HUES6 (cell line): Measurements from ENCODE around the gene DNMT3B.

ENCODE experiments used
- H3K27ac ChIP-seq: 2 replicates; pipeline ENCODE4 v1.7.0; 2013; ENCODE audit warnings: low read depth, mild to moderate bottlenecking, low read length, inconsistent platforms
- H3K27me3 ChIP-seq: 2 replicates; pipeline ENCODE4 v1.6.1; 2013; ENCODE audit warnings: low read length; ENCODE audit not compliant: control insufficient read depth, insufficient read depth
- H3K36me3 ChIP-seq: 2 replicates; pipeline ENCODE4 v1.6.1; 2013; ENCODE audit warnings: low read length; ENCODE audit not compliant: control insufficient read depth, insufficient read depth
- H3K4me1 ChIP-seq: 2 replicates; pipeline ENCODE4 v1.6.1; 2013; ENCODE audit warnings: low read length; ENCODE audit not compliant: control insufficient read depth, insufficient read depth
- H3K4me3 ChIP-seq: 2 replicates; pipeline ENCODE4 v1.5.1; 2013; ENCODE audit warnings: low read depth, low read length
- H3K9ac ChIP-seq: one replicate; pipeline ENCODE4 v1.6.1; 2013; ENCODE audit warnings: mild to moderate bottlenecking, low read length
- H3K9me3 ChIP-seq: 2 replicates; pipeline ENCODE4 v1.6.1; 2013; ENCODE audit warnings: low read depth, low read length; ENCODE audit not compliant: control insufficient read depth, insufficient read depth

The DNMT3B gene

DNA sequence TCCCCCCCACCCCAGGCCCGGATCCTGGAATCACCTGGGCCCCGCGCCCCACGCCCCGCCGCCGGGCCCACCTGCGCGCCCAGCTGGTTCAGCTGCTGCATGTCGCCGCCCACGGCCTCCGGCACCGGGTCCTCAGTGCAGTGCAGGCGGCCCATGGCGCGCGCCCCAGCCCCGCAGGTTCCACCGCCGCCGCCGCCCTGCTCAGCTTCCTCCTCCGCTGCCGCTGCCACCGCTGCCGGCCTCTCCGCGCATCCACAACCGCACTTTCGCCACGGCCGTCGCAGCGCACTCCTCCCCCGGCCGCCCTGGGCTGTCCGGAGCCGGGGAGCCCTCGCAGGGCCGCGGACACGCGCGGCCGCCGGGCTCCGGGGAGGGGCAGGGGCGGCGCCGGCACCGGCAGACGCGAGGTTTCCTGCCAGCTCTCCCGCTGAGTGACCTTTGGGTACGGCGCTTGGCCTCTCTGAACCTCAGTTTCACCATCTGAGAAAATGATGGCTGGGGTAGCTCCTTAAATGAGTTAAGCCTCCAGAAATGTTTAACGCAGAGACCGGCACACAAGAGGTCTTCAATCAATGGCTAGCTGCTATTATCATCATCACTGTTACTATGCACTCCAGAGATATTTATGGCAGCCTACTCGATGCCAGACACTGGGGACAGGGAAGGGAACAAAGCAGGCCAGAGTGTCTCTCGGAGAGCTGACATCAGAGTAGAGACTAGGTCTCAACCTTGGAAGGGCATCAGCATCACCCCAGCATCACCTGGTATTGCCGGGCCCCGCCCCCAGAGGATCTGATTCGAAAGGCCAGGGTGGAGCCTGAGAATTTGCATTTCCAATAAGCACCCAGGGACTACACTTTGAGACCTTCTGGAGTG is 18.7 kb upstream of the DNMT3B start, which contains the start of gene COMMD7:
TSS of gene COMMD7 (minus strand) at position 231 of the 876 bp plus-strand sequence. CDS start at position 155, 76 bp downstream.
- H3K36me3 ChIP-seq, result peaks cover 2% of the 10 kb centered on the region; the same call in 1 of the 2 replicates
- peak within 1 kb of the TSS; percentile 67 for H3K4me3 ChIP-seq
- H3K4me1 ChIP-seq, result peaks cover 7% of the 10 kb centered on the region
- peak within 1 kb of the TSS; percentile 81 for H3K9ac ChIP-seq
- peak within 1 kb of the TSS; percentile 12; the same call in 1 of the 2 replicates for H3K27ac ChIP-seq
- no peaks in the 10 kb centered on the region for H3K9me3 ChIP-seq
- no peaks in the 10 kb centered on the region for H3K27me3 ChIP-seq

DNA sequence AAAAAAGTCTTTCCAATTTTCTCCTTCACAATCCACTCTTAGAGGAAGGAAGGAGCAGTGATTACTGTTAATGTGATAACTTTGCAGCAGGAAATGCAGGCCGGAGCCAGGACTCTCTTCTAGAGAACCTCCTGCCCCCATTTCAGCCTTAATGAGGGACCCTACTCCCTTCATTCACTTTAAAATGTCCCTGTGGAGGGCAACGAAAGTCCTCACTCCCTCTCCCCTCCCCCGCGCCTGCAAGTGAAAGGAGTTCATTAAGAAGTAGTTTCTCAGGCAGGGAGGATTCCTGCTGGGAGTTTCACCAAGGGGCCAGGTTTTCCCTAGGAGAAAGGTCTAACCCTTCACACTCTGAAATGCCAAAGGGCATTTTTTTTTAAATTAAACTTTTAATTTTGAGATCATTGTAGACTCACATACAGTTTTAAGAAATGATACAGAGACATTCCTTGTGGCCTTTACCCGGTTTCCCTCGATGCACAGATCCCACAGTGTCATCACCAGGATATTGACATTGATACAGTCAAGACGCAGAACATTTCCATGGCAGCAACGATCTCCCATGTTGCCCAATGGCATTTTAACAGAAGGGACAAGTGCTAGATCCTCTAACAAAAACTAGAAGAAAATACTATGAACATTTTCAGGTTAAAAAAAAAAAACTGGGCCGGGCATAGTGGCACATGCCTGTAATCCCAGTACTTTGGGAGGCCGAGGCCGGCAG is 12.1 kb upstream of the DNMT3B start:
- peaks cover 44% of the 10 kb centered on the region for H3K4me1 ChIP-seq
- H3K9ac ChIP-seq, result peak overlapping the region; percentile 52
- peak overlapping the region; percentile 36 for H3K4me3 ChIP-seq
- H3K36me3 ChIP-seq, result no peaks in the 10 kb centered on the region
- no peaks in the 10 kb centered on the region for H3K27me3 ChIP-seq
- H3K9me3 ChIP-seq, result no peaks in the 10 kb centered on the region
- H3K27ac ChIP-seq, result peak overlapping the region; percentile 84

DNA sequence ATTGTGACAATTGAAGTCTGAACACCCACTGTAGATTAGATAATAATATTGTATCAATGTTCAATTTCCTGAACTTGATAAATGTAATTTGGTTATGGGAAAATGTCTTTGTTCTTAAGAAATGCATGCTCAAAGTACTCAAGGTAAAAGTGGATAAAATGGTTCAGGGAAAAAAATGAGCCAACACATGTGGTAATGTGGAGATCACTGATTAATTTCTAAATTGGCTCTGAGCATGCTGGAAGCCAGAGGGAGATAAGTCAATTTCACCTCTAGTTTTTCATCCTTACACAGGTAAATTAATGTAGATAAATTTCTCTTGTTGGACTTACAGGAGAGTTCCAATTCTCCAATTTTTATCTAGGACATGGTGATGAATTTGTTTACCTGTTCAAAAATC is 10.9 kb upstream of the DNMT3B start:
- H3K36me3 ChIP-seq, result no peaks in the 10 kb centered on the region
- H3K4me3 ChIP-seq, result peak overlapping the region; percentile 9; the same call in 1 of the 2 replicates
- peak overlapping the region; percentile 32 for H3K9ac ChIP-seq
- peak overlapping the region; percentile 84 for H3K27ac ChIP-seq
- no peaks in the 10 kb centered on the region for H3K27me3 ChIP-seq
- H3K9me3 ChIP-seq, result no peaks in the 10 kb centered on the region
- peaks cover 46% of the 10 kb centered on the region for H3K4me1 ChIP-seq

DNA sequence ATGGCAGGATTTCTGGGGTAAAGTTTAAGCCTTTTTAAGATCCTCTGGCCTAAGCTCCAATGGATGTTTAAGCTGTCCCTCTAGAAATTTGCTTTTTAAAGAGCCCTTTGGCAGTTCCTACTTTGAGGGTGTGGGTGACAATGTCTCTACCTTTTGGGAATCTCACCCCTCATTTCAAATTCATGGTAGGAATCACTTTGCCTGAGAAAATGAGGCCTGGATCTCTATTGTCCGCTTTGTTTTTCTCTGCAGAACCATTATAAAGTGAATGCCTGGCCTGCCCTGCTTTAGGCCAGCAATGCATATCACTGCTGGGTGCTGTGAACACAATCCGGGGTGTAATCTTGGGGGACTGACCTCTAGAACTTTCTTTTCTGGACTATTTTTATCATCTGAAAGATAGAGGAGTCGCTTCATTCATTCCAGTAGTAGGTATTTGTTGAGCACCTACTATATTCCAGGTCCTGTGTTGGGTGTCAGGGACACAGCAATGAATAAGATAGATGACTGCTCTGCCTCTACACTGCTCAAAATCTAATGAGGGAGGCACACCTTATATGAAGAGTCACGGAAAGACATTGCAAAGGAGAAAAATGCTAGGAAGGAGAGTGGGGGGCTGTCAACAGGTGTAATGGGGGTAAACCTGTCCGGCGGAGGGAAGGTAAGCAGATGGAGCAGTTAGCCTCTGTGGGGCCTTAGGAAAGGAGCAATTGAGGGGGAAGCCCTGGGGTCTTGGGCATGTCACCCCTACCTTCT is 10.3 kb upstream of the DNMT3B start:
- H3K36me3 ChIP-seq, result no peaks in the 10 kb centered on the region
- peak overlapping the region; percentile 9; the same call in 1 of the 2 replicates for H3K4me3 ChIP-seq
- H3K27me3 ChIP-seq, result no peaks in the 10 kb centered on the region
- peak overlapping the region; percentile 32 for H3K9ac ChIP-seq
- H3K9me3 ChIP-seq, result no peaks in the 10 kb centered on the region
- peaks cover 49% of the 10 kb centered on the region for H3K4me1 ChIP-seq
- H3K27ac ChIP-seq, result peak overlapping the region; percentile 84

DNA sequence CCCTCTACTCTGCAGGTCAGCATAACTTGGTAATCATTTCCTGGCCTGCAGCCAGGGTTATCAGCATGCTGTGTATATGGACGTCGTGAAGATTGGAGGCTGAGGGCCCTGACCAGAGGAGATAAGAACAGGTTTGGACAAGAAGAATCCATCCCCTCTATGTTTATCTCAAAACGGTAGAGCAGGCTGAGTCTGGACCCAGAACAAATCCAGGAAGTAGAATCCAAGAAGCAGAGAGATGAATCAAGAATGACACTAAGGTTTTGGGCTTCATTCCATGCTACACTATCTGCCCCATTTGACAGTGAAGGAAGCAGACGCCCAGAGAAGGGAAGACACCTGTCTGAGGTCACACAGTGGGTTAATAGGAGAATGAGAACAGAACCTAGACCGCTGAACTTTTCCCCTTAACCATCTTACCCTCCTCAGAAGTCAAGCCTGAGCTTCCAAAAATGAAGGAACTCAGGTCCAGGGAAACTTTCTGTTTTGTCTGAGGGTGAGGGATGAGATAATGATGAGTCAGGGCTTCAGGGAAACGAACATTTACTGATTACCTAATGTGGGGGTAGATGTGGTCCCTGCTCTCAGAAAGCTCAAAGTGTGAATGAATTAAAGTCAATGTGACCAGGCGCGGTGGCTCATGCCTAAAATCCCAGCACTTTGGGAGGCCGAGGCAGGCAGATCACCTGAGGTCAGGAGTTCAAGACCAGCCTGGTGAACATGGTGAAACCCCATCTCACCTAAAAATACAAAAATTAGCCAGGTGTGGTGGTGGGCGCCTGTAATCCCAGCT is 9.5 kb upstream of the DNMT3B start:
- peak overlapping the region; percentile 28 for H3K9ac ChIP-seq

DNA sequence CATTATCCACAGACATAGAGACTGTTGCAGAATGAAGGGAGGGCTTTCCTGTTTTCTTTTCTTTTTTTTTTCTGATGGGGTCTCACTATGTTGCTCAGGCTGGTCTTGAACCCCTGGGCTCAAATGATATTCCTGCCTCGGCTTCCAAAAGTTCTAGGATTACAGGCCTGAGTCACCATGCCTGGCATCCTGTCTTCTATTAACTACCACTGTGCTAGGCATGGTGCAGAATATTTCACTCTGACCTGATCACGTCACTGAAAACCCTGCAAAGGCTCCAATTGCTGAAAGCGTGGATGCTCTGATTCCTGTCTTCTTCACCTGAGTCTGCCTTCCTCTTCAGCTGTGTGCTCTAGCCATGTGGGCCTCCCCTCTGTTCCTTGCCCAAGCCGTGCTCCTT is 8.5 kb upstream of the DNMT3B start:
- Histone ChIP-seq H3K9me3 (no peaks in the 10 kb centered on the region), H3K4me1 (peaks cover 49% of the 10 kb centered on the region), H3K4me3 (no peak overlapping the region), H3K36me3 (no peaks in the 10 kb centered on the region), H3K27ac (no peak overlapping the region), H3K9ac (no peak overlapping the region), H3K27me3 (no peaks in the 10 kb centered on the region)

More for the DNA sequence above, 9.5 kb upstream of the DNMT3B start:
- no peaks in the 10 kb centered on the region for H3K36me3 ChIP-seq
- peaks cover 49% of the 10 kb centered on the region for H3K4me1 ChIP-seq
- peak overlapping the region; percentile 71 for H3K27ac ChIP-seq
- no peak overlapping the region for H3K4me3 ChIP-seq
- H3K9me3 ChIP-seq, result no peaks in the 10 kb centered on the region
- H3K27me3 ChIP-seq, result no peaks in the 10 kb centered on the region

DNA sequence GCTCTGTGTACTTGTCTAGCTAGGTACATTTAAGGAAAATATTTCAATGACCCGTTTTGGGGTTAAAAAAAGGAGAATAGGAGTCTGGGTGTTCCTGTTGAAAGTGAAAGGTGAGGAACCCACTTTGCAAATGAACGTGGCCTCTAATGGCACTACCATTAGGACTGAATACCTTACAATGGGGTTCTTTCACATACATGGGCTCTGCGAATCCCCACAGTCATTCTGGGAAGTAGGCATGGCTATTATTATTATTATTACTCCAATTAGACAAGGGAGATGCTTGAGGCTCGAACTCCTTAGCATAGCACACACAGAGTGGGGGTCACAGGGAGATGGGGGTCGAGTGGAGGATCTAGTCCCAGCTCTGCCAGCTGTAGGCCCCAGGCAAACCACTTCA is 6.0 kb upstream of the DNMT3B start:
- no peaks in the 10 kb centered on the region for H3K36me3 ChIP-seq
- no peak overlapping the region for H3K4me3 ChIP-seq
- H3K4me1 ChIP-seq, result peaks cover 36% of the 10 kb centered on the region
- no peaks in the 10 kb centered on the region for H3K27me3 ChIP-seq
- H3K27ac ChIP-seq, result 0 out of 2 replicates have a peak overlapping the region, but pooled peaks have one; percentile 2
- no peaks in the 10 kb centered on the region for H3K9me3 ChIP-seq
- H3K9ac ChIP-seq, result no peak overlapping the region

DNA sequence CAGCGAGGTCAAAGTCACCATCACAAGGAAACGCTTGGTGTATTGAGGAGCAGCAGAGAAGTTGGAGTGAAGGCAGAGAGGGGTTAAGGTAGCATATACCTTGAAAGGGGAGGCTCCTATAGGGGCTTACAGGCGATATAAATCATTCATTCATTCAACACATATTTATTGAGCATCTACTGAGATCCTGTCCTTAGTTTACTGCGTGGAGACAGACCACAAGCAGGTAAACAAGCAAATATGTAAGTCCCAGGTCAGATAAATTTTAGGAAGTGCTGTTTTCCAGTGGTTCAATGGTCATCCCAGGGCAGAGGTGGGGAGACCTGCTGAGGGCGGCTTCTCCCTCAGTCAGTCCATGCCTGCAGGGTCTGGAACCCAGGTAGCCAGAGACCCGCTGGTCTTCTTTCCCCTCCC is 761 bp upstream of the DNMT3B start:
- Histone ChIP-seq H3K27ac (peak overlapping the region; percentile 78), H3K9me3 (no peaks in the 10 kb centered on the region), H3K27me3 (no peaks in the 10 kb centered on the region), H3K36me3 (peaks cover 31% of the 10 kb centered on the region), H3K4me1 (peaks cover 26% of the 10 kb centered on the region), H3K4me3 (peak overlapping the region; percentile 83), H3K9ac (peak overlapping the region; percentile 68)

DNA sequence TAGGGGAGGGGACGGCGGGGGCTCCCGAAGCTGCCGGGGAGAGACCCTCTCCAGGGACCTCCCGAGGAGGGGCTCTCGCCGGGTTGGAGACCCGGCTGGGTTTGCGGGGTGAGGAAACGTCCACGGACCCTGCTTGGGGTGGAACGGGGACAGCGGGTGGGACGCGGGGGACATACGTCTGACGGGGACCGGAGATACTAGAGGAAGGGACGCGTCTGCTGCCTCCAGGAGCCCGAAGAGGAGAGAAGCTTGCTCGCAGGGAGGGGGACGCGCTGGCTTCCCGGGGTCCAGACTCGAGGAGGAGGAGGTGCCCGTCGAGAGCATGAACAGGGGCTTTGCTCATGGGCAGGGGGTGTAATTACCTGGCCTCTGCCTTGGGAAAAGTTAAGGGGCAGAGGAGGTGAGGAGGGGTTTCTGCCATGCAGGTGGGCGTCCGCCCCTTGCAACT is 593 bp downstream of the DNMT3B start:
- Histone ChIP-seq H3K27ac (peak overlapping the region; percentile 96), H3K9ac (peak overlapping the region; percentile 95), H3K36me3 (peaks cover 44% of the 10 kb centered on the region), H3K27me3 (no peaks in the 10 kb centered on the region), H3K9me3 (no peaks in the 10 kb centered on the region), H3K4me3 (peak overlapping the region; percentile 90), H3K4me1 (peaks cover 37% of the 10 kb centered on the region)
